GM23338 (cell line): ENCODE measurements around the gene UQCR11. TPM values are rescaled to one million over a fixed set of nuclear protein-coding genes. Genes with fewer than 3 reads are reported as not detected.

Experiments used
- ATAC-seq: fragments of 200-7000 bp; cut with Tn5 transposase; 3 replicates; pipeline ENCODE4 v1.9.1; 2020
- DNase-seq: peaks from one replicate; pipeline ENCODE4 v3.0.0-alpha.2; 2015; ENCODE audit warnings: low spot score
- H2AFZ ChIP-seq: fragments of 200-600 bp; sonication (generic); 2 replicates; pipeline ENCODE4 v1.8.0; 2016; ENCODE audit warnings: antibody characterized with exemption, mild to moderate bottlenecking, moderate library complexity
- H3F3A ChIP-seq: fragments of 200-600 bp; sonication (generic); replicated peaks from 2 replicates; pipeline ENCODE4 v1.8.0; 2017; ENCODE audit warnings: antibody characterized with exemption, mixed run types, low read depth
- H3K27ac ChIP-seq: fragments of 200-600 bp; sonication (generic); 2 replicates; pipeline ENCODE4 v1.6.1; 2016; ENCODE audit warnings: low read depth
- H3K27me3 ChIP-seq: fragments of 200-600 bp; sonication (generic); 2 replicates; pipeline ENCODE4 v1.8.0; 2016; ENCODE audit warnings: mild to moderate bottlenecking, mixed run types, moderate library complexity; ENCODE audit not compliant: insufficient read depth
- H3K36me3 ChIP-seq: fragments of 200-600 bp; sonication (generic); 2 replicates; pipeline ENCODE4 v1.8.0; 2016; ENCODE audit warnings: mild to moderate bottlenecking; ENCODE audit not compliant: insufficient read depth
- H3K4me1 ChIP-seq: fragments of 200-600 bp; sonication (generic); 2 replicates; pipeline ENCODE4 v1.8.0; 2016; ENCODE audit warnings: mild to moderate bottlenecking, moderate library complexity; ENCODE audit not compliant: insufficient read depth
- H3K4me2 ChIP-seq: fragments of 200-600 bp; sonication (generic); 2 replicates; pipeline ENCODE4 v1.7.1; 2017; ENCODE audit warnings: mixed run types
- H3K4me3 ChIP-seq: fragments of 200-600 bp; sonication (generic); 2 replicates; pipeline ENCODE4 v1.6.1; 2016; ENCODE audit warnings: mixed run types
- H3K79me2 ChIP-seq: fragments of 200-600 bp; sonication (generic); replicated peaks from 2 replicates; pipeline ENCODE4 v1.8.0; 2017; ENCODE audit warnings: mild to moderate bottlenecking; ENCODE audit not compliant: insufficient read depth
- H3K9me2 ChIP-seq: fragments of 200-600 bp; sonication (generic); 2 replicates; pipeline ENCODE4 v1.8.0; 2017; ENCODE audit not compliant: insufficient read depth
- H4K20me1 ChIP-seq: fragments of 200-600 bp; sonication (generic); replicated peaks from 2 replicates; pipeline ENCODE4 v1.8.0; 2017; ENCODE audit warnings: mild to moderate bottlenecking; ENCODE audit not compliant: insufficient read depth
- H3K27ac Mint-ChIP-seq: 2 replicates; pipeline ENCODE4 v1.8.0; 2020; ENCODE audit warnings: inconsistent platforms, mild to moderate bottlenecking, moderate library complexity, mixed read lengths
- H3K27me3 Mint-ChIP-seq: 3 replicates; pipeline ENCODE4 v1.8.0; 2022; ENCODE audit warnings: low read depth, mild to moderate bottlenecking, moderate library complexity, mixed read lengths, inconsistent platforms; ENCODE audit not compliant: insufficient read depth, poor library complexity
- H3K36me3 Mint-ChIP-seq: 3 replicates; pipeline ENCODE4 v1.8.0; 2021; ENCODE audit warnings: low read depth, mild to moderate bottlenecking, inconsistent platforms, moderate library complexity, mixed read lengths
- H3K4me1 Mint-ChIP-seq: 3 replicates; pipeline ENCODE4 v1.8.0; 2020; ENCODE audit warnings: mild to moderate bottlenecking, inconsistent platforms, mixed read lengths
- H3K4me3 Mint-ChIP-seq: 3 replicates; pipeline ENCODE4 v1.8.0; 2021; ENCODE audit warnings: moderate library complexity, mild to moderate bottlenecking, inconsistent platforms, mixed read lengths
- H3K9me3 Mint-ChIP-seq: 3 replicates; pipeline ENCODE4 v1.8.0; 2020; ENCODE audit warnings: moderate library complexity, mild to moderate bottlenecking, inconsistent platforms, mixed read lengths
- CREB1 ChIP-seq: fragments of 250-450 bp; sonication (Bioruptor Pico); IDR thresholded peaks from 2 replicates; pipeline ENCODE4 v1.5.0; 2020; ENCODE audit warnings: low read depth, mild to moderate bottlenecking, moderate library complexity
- EZH2 ChIP-seq: fragments of 200-600 bp; sonication (generic); IDR thresholded peaks from one replicate; pipeline ENCODE4 v1.8.0; 2017; ENCODE audit warnings: antibody characterized with exemption, mild to moderate bottlenecking, low read depth; ENCODE audit not compliant: unreplicated experiment
- EZH2phosphoT487 ChIP-seq: fragments of 200-600 bp; sonication (generic); IDR thresholded peaks from one replicate; pipeline ENCODE4 v1.8.1; 2018; ENCODE audit warnings: antibody characterized with exemption; ENCODE audit not compliant: unreplicated experiment
- JUNB ChIP-seq: IDR thresholded peaks from one replicate; pipeline ENCODE4 v1.6.1; 2016; ENCODE audit warnings: antibody characterized with exemption; ENCODE audit not compliant: unreplicated experiment
- NANOG ChIP-seq: IDR thresholded peaks from 2 replicates; pipeline ENCODE4 v1.6.1; 2016; ENCODE audit warnings: antibody characterized with exemption, borderline replicate concordance
- POLR2AphosphoS5 ChIP-seq: IDR thresholded peaks from 2 replicates; pipeline ENCODE4 v1.6.1; 2016; ENCODE audit warnings: antibody characterized with exemption, low read depth
- STAT1 ChIP-seq: IDR thresholded peaks from one replicate; pipeline ENCODE4 v1.6.1; 2016; ENCODE audit warnings: antibody characterized with exemption; ENCODE audit not compliant: unreplicated experiment
- ZNF114 ChIP-seq: fragments of 250-450 bp; sonication (Bioruptor Pico); IDR thresholded peaks from 2 replicates; pipeline ENCODE4 v1.5.0; 2020; ENCODE audit warnings: mild to moderate bottlenecking, moderate library complexity
- ZNF331 ChIP-seq: fragments of 250-450 bp; sonication (Bioruptor Pico); IDR thresholded peaks from 2 replicates; pipeline ENCODE4 v1.5.0; 2020; ENCODE audit warnings: low read depth, mild to moderate bottlenecking, moderate library complexity
- polyA plus RNA-seq: library from polyadenylated mRNA; unstranded; fragments of >200 nt; fragmentation: Nextera tagmentation; extraction: Ambion mirVana; gene quantifications from 2 replicates; pipeline ENCODE4 v1.2.1, GENCODE V29; 2016
- total RNA-seq: library from RNA; depleted of rRNA; stranded (reverse); fragments of >200 nt; shearing (Covaris generic); gene quantifications from 2 replicates; pipeline ENCODE4 v1.2.3, GENCODE V29; 2014
- TF ChIP-seq, protein P1 (sequence below): fragments of 250-450 bp; sonication (Bioruptor Pico); IDR thresholded peaks from 2 replicates; pipeline ENCODE4 v1.5.0; 2020; ENCODE audit warnings: mild to moderate bottlenecking, moderate library complexity
- TF ChIP-seq, protein P2 (sequence below), 2 experiments: fragments of 200-600 bp in 1 of 2; sonication (generic) in 1 of 2; conservative IDR thresholded peaks; 2 replicates each; pipeline versions ENCODE4 v1.5.1 to v1.6.1; 2016 to 2017; ENCODE audit warnings: antibody characterized with exemption in 2 of 2, low read depth in 2 of 2, mild to moderate bottlenecking in 2 of 2, moderate library complexity in 1 of 2
- TF ChIP-seq, protein P3 (sequence below): IDR thresholded peaks from one replicate; pipeline ENCODE4 v1.6.1; 2018; ENCODE audit warnings: antibody characterized with exemption; ENCODE audit not compliant: unreplicated experiment
- TF ChIP-seq, protein P4 (sequence below): IDR thresholded peaks from 2 replicates; pipeline ENCODE4 v1.6.1; 2016; ENCODE audit warnings: antibody characterized with exemption

The UQCR11 gene
- total and polyA plus RNA-seq, 2 experiments from 2014 or later = 46.4 to 413 TPM

DNA sequence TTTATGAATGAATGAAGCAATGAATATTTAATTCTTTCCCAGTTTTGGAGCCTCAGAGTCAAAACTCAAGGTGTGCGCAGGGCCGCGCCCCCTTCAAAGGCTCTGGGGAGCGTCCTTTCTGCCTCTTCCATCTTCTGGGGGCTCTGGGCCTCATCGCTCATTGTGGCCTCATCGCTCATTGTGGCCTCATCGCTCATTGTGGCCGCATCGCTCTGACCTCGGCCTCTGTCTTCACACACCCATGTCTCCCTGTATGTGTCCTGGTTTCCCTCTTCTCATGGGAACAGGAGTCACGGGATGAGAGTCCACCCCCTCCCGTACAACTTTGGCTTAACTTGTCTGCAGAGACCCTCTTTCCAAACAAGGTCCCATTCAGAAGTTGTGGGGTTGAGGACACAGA, 33.9 kb downstream of the UQCR11 start:
- TF ChIP-seq EZH2phosphoT487 = no peak
- TF ChIP-seq, protein P1, sequence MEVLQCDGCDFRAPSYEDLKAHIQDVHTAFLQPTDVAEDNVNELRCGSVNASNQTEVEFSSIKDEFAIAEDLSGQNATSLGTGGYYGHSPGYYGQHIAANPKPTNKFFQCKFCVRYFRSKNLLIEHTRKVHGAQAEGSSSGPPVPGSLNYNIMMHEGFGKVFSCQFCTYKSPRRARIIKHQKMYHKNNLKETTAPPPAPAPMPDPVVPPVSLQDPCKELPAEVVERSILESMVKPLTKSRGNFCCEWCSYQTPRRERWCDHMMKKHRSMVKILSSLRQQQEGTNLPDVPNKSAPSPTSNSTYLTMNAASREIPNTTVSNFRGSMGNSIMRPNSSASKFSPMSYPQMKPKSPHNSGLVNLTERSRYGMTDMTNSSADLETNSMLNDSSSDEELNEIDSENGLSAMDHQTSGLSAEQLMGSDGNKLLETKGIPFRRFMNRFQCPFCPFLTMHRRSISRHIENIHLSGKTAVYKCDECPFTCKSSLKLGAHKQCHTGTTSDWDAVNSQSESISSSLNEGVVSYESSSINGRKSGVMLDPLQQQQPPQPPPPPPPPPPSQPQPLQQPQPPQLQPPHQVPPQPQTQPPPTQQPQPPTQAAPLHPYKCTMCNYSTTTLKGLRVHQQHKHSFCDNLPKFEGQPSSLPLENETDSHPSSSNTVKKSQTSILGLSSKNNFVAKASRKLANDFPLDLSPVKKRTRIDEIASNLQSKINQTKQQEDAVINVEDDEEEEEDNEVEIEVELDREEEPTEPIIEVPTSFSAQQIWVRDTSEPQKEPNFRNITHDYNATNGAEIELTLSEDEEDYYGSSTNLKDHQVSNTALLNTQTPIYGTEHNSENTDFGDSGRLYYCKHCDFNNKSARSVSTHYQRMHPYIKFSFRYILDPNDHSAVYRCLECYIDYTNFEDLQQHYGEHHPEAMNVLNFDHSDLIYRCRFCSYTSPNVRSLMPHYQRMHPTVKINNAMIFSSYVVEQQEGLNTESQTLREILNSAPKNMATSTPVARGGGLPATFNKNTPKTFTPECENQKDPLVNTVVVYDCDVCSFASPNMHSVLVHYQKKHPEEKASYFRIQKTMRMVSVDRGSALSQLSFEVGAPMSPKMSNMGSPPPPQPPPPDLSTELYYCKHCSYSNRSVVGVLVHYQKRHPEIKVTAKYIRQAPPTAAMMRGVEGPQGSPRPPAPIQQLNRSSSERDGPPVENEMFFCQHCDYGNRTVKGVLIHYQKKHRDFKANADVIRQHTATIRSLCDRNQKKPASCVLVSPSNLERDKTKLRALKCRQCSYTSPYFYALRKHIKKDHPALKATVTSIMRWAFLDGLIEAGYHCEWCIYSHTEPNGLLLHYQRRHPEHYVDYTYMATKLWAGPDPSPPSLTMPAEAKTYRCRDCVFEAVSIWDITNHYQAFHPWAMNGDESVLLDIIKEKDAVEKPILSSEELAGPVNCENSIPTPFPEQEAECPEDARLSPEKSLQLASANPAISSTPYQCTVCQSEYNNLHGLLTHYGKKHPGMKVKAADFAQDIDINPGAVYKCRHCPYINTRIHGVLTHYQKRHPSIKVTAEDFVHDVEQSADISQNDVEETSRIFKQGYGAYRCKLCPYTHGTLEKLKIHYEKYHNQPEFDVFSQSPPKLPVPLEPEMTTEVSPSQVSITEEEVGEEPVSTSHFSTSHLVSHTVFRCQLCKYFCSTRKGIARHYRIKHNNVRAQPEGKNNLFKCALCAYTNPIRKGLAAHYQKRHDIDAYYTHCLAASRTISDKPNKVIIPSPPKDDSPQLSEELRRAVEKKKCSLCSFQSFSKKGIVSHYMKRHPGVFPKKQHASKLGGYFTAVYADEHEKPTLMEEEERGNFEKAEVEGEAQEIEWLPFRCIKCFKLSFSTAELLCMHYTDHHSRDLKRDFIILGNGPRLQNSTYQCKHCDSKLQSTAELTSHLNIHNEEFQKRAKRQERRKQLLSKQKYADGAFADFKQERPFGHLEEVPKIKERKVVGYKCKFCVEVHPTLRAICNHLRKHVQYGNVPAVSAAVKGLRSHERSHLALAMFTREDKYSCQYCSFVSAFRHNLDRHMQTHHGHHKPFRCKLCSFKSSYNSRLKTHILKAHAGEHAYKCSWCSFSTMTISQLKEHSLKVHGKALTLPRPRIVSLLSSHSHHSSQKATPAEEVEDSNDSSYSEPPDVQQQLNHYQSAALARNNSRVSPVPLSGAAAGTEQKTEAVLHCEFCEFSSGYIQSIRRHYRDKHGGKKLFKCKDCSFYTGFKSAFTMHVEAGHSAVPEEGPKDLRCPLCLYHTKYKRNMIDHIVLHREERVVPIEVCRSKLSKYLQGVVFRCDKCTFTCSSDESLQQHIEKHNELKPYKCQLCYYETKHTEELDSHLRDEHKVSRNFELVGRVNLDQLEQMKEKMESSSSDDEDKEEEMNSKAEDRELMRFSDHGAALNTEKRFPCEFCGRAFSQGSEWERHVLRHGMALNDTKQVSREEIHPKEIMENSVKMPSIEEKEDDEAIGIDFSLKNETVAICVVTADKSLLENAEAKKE (CRISPR knock-in tag) = no peak
- no peak for TF ChIP-seq NANOG
- TF ChIP-seq POLR2AphosphoS5 = no peak
- TF ChIP-seq, protein P2, sequence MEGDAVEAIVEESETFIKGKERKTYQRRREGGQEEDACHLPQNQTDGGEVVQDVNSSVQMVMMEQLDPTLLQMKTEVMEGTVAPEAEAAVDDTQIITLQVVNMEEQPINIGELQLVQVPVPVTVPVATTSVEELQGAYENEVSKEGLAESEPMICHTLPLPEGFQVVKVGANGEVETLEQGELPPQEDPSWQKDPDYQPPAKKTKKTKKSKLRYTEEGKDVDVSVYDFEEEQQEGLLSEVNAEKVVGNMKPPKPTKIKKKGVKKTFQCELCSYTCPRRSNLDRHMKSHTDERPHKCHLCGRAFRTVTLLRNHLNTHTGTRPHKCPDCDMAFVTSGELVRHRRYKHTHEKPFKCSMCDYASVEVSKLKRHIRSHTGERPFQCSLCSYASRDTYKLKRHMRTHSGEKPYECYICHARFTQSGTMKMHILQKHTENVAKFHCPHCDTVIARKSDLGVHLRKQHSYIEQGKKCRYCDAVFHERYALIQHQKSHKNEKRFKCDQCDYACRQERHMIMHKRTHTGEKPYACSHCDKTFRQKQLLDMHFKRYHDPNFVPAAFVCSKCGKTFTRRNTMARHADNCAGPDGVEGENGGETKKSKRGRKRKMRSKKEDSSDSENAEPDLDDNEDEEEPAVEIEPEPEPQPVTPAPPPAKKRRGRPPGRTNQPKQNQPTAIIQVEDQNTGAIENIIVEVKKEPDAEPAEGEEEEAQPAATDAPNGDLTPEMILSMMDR (conservative IDR thresholded peaks at IDR 0.05; ENCODE audit: low read depth in 2 of 2) = no peak
- TF ChIP-seq CREB1 (CRISPR knock-in tag) = no peak
- TF ChIP-seq, protein P3, sequence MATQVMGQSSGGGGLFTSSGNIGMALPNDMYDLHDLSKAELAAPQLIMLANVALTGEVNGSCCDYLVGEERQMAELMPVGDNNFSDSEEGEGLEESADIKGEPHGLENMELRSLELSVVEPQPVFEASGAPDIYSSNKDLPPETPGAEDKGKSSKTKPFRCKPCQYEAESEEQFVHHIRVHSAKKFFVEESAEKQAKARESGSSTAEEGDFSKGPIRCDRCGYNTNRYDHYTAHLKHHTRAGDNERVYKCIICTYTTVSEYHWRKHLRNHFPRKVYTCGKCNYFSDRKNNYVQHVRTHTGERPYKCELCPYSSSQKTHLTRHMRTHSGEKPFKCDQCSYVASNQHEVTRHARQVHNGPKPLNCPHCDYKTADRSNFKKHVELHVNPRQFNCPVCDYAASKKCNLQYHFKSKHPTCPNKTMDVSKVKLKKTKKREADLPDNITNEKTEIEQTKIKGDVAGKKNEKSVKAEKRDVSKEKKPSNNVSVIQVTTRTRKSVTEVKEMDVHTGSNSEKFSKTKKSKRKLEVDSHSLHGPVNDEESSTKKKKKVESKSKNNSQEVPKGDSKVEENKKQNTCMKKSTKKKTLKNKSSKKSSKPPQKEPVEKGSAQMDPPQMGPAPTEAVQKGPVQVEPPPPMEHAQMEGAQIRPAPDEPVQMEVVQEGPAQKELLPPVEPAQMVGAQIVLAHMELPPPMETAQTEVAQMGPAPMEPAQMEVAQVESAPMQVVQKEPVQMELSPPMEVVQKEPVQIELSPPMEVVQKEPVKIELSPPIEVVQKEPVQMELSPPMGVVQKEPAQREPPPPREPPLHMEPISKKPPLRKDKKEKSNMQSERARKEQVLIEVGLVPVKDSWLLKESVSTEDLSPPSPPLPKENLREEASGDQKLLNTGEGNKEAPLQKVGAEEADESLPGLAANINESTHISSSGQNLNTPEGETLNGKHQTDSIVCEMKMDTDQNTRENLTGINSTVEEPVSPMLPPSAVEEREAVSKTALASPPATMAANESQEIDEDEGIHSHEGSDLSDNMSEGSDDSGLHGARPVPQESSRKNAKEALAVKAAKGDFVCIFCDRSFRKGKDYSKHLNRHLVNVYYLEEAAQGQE = no peak
- TF ChIP-seq JUNB = no peak
- no peak for TF ChIP-seq EZH2
- no peak for TF ChIP-seq ZNF331 (CRISPR knock-in tag)
- no peak for TF ChIP-seq ZNF114
- TF ChIP-seq, protein P4, sequence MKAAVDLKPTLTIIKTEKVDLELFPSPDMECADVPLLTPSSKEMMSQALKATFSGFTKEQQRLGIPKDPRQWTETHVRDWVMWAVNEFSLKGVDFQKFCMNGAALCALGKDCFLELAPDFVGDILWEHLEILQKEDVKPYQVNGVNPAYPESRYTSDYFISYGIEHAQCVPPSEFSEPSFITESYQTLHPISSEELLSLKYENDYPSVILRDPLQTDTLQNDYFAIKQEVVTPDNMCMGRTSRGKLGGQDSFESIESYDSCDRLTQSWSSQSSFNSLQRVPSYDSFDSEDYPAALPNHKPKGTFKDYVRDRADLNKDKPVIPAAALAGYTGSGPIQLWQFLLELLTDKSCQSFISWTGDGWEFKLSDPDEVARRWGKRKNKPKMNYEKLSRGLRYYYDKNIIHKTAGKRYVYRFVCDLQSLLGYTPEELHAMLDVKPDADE = no peak
- no peak for TF ChIP-seq STAT1
- no peak for ATAC-seq
- Histone ChIP-seq H2AFZ (no peak overlapping the region), H3F3A (no peaks in the 10 kb centered on the region; the same call in 1 of the 2 replicates), H3K4me2 (no peak overlapping the region), H3K36me3 (no peaks in the 10 kb centered on the region), H3K4me1 (no peaks in the 10 kb centered on the region; the same call in 1 of the 2 replicates), H3K79me2 (peaks cover 3% of the 10 kb centered on the region), H3K27me3 (peaks cover 25% of the 10 kb centered on the region), H4K20me1 (no peaks in the 10 kb centered on the region; the same call in 1 of the 2 replicates), H3K27ac (no peak overlapping the region), H3K9me2 (no peaks in the 10 kb centered on the region), H3K4me3 (no peak overlapping the region)
- Mint-ChIP-seq H3K4me3 (no peak overlapping the region), H3K4me1 (peaks cover 6% of the 10 kb centered on the region; the same call in 2 of the 3 replicates), H3K9me3 (peaks cover 9% of the 10 kb centered on the region), H3K36me3 (peaks cover 7% of the 10 kb centered on the region), H3K27ac (no peak overlapping the region), H3K27me3 (peaks cover 47% of the 10 kb centered on the region)
- no peak for DNase-seq
